ENCODE measurements around the gene KHDRBS1.

DNA sequence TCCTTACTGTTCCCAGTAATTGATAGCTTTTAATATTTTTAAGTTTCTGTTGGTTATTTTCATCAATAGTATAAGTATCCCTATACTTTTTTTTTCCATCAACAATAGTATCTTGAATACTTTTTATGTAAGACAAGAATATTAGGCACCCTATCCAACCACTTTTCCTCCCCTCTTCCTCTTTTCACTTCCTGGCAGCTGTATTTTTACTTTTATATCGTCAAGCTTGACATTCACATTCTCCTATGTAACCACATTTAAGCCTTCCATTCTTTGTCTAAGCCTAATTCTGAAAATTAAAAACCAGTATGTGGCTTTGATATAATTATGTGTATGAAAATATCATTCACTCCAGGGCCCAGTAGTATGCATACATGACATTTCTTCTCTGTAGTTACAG lies 68.4 kb downstream of the KHDRBS1 start:
- TF ChIP-seq EP300 (IDR thresholded peaks at IDR 0.05) (no peak), POLR2AphosphoS5 (IDR thresholded peaks at IDR 0.05) (no peak)
- TF ChIP-seq, protein P1, sequence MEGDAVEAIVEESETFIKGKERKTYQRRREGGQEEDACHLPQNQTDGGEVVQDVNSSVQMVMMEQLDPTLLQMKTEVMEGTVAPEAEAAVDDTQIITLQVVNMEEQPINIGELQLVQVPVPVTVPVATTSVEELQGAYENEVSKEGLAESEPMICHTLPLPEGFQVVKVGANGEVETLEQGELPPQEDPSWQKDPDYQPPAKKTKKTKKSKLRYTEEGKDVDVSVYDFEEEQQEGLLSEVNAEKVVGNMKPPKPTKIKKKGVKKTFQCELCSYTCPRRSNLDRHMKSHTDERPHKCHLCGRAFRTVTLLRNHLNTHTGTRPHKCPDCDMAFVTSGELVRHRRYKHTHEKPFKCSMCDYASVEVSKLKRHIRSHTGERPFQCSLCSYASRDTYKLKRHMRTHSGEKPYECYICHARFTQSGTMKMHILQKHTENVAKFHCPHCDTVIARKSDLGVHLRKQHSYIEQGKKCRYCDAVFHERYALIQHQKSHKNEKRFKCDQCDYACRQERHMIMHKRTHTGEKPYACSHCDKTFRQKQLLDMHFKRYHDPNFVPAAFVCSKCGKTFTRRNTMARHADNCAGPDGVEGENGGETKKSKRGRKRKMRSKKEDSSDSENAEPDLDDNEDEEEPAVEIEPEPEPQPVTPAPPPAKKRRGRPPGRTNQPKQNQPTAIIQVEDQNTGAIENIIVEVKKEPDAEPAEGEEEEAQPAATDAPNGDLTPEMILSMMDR (IDR thresholded peaks at IDR 0.05), result no peak

Measured in stomach (tissue), 4 donors.